ENCODE results near the gene CNTRL.
A peak's percentile ranks its signal among the peaks of the same experiment; 100 is the strongest.
"Not testable (repeated sequence)": the region's sequence is repeated elsewhere in the genome, so short reads cannot be mapped to it uniquely, and the experiment has no call there.

Gene CNTRL

GRCh38 chr9:121074370-121075250 is at the start of gene CNTRL:
Gene CNTRL, plus strand, starts transcription at chr9:121074955. Its CDS starts 13,372 bp downstream, at chr9:121088327.
- DNase-seq, result peak; percentile 88

GRCh38 chr9:121026260-121026691 is 48.5 kb upstream of the CNTRL start:
- no peak for DNase-seq

DNA sequence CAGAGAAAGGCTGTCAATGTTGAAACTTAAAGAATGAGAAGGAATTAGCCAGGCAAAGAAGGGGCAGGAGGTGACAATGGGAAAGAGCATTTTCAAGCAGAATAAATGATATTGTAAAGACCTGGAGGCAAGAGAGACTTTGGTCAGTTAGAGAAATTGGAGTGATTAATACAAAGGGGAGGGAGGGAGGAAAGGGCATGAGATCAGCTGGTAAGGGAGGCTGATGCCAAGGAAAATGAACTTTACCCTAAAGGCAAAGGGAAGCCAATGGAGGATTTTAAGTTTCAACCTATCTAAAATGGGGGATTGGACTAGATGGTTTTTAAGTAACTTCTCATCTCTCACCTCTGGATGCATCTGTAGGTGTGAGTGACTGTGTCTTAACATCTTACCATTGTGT is 48.0 kb upstream of the CNTRL start:
- no peak for DNase-seq

DNA sequence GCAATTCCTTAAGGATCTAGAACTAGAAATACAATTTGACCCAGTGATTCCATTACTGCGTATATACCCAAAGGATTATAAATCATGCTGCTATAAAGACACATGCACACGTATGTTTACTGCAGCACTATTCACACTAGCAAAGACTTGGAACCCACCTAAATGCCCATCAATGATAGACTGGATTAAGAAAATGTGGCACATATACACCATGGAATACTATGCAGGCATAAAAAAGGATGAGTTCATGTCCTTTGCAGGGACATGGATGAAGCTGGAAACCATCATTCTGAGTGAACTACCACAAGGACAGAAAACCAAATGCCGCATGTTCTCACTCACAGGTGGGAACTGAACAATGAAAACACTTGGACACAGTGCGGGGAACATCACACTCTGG is 46.5 kb upstream of the CNTRL start:
- DNase-seq, result not testable (repeated sequence)

- no peak for DNase-seq
Measured at GRCh38 chr9:121029469-121029868, 45.3 kb upstream of the CNTRL start.

- no peak for DNase-seq
Measured at GRCh38 chr9:121034529-121034928, 40.2 kb upstream of the CNTRL start.

DNA sequence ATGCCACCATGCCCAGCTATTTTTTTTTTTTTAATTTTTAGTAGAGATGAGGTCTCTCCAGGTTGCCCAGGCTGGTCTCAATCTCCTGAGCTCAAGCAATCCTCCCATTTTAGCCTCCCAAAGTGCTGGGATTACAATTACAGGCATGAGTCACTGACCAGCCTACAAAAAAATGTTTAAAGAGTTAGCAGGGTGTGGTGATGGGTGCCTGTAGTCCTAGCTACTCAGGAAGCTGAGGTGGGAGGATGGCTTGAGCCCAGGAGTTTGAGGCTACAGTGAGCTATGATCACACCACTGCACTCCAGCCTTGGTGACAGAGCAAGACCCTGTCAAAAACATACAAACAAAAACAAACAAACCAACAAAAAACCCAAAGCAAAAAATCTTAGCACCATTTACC is 39.0 kb upstream of the CNTRL start:
- DNase-seq, result not testable (repeated sequence)

DNA sequence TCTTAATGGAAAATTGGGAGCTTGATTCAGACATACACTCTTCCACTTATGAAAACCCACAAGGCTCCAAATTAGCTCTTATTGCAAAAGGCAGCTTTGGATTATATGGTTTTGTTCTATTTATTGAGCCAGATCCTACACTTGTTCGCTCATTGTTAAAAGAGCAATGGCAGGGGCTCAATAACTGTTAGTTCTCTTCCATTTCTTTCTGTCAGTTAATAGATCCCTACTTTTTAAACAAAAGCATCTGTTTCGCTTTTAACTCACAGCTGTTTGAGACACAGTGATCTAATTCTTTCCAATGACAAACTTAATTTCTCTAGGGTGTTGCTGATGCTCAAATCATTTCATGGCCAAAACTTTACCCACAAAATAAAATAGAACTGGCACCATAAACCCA is 36.4 kb upstream of the CNTRL start:
- DNase-seq, result no peak

- DNase-seq, result no peak
Measured at GRCh38 chr9:121038804-121039203, 36.0 kb upstream of the CNTRL start.

GRCh38 chr9:121048175-121048574 is 26.6 kb upstream of the CNTRL start:
- DNase-seq, result no peak

DNA sequence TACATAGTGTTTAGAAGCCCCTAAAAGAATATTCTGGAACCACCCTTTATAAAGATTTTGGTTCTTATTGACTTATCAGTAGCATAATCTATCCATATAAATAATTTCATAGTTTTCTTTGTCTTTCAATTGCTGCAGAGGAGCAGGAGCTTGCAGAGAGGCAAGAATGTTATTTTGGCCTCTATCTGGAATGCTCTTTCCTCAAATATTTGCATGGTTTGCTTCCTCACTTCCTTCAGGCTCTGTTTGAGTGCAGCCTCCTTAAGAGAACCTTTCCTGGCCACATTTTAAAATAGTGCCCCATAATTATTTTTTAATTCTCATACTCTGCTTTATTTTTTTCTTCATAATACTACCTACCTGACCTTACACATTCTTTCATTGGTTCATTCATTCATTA is 26.1 kb upstream of the CNTRL start:
- DNase-seq, result no peak

DNA sequence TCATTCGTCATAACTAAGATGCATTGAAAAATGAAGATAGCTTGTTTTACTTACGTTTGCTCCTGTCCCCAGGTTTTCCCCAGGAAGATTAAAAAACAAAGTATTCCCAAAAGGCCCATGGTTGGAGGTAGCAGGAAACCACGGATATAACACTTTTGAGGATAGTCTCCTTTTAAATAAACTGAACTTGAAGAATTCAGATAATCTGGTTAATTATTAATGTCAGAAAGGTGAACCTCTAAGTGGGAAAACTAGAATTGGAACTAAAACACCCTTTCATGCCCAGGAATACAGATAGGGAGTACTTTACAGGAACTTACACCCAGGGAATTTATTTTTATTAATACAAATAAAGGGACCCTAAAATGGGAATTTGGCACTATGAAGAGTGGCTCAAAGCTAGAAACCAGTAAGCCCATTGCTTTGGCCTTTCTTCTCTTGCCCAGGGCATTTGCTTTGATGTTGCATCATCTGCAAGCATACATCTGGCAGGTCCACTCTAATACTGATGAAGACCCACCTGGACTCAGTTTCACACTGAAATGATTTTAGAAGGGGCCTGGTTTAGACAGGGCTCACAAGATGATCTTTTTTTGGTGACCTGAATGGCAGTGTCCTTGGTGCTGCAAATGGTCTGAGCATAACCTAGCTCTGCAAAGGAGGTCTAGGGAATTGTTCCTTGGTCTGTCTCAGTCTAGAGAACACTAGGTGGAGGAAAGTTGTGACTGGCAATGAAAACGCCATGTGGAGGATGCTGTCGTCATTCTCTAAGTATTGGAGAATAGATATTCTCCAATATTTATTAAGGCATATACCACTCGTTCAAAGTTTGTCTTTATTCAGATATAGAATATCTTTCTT is 24.4 kb upstream of the CNTRL start, which contains the start of gene C5:
C5 (minus strand) TSS at position 148 of the 861 bp plus-strand sequence; CDS start at position 119, 29 bp downstream.
- DNase-seq, result no peak

GRCh38 chr9:121053544-121053943 is 21.2 kb upstream of the CNTRL start:
- DNase-seq, result no peak

GRCh38 chr9:121055642-121056143 is 19.1 kb upstream of the CNTRL start:
- no peak for DNase-seq

DNA sequence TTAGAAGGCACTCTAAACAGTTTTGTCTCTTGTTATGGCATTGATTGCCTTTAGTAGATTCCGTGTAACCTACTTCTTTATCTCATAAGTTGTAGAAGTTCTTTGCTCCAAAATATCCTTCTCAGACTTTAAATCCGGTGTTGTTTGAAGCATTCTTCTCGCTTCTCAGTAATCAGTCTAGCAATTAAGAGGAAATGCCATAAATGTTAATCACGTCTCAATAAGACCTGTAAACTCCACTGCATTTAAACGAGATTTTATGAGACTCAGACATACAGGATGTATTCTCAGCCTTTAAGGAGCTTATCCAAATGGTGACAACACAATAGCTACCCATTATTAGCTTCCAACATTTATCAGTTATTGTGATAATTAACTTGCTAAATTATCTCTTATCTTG is 16.9 kb upstream of the CNTRL start:
- no peak for DNase-seq

DNA sequence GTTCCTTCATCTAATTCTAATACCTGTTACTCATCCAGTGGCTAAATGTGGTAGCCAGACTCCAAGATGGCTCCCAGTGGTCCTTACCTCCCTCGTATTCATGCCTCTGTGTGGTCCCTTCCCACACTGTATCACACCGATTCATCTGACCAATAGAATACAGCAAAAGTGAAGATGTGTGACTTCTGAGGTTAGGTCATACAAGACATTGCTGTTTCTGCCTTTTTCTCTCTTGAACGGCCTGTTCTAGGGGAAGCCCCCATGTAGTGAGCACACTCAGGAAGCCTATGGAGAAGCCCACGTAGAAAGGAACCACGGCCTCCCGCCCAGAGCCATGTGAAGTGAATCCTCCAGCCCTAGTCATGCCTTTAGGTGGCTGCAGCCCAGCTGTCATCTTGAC is 15.2 kb upstream of the CNTRL start:
- no peak for DNase-seq

GRCh38 chr9:121059998-121060636 is 14.6 kb upstream of the CNTRL start:
- DNase-seq, result peak; percentile 56

DNA sequence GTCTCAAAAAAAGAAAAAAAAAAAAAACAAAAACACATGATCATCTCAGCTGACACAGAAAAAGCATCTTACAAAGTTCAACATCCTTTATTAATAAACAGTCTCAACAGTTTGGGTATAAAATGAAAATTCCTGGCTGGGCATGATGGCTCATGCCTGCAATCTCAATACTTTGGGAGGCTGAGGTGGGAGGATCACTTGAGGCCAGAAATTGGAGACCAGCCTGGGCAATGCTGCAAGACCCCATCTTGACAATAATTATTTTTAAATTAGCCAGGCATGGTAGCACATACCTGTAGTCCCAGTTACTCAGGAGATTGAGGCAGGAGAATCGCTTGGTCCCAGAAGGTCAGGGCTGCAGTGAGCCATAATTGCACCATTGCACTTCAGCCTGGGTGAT is 7.9 kb upstream of the CNTRL start:
- no peak for DNase-seq

GRCh38 chr9:121067640-121068039 is 7.1 kb upstream of the CNTRL start:
- DNase-seq, result no peak

DNA sequence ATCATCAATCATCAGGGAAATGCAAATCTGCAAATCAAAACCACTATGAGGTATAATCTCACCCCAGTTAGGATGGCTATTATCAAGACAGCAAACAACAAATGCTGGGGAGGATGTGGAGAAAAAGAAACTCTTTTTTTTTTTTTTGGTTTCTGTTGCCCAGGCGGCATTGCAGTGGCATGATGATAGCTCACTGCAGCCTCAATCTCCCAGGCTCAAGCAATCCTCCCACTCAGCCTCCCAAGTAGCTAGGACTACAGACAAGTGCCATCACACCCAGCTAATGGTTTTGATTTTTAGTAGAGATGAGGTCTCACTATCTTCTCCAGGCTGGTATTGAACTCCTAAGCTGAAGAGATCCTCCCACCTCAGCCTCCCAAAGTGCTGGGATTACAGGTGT is 5.4 kb upstream of the CNTRL start:
- no peak for DNase-seq

DNA sequence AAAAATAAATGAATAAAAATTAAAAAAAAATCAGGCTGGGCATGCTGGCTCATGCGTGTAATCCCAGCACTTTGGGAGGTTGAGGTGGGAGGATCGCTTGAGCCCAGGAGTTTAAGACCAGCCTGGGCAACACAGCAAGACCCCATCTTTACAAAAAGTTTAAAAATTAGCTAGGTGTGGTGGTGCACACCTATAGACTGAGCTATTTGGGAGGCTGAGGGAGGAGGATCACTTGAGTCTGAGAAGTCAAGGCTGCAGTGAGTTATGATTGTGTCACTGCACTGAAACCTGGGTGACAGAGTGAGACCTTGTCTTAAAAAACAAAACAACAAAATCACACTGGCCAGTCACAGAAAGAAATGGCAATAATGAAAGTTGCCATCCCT is 3.4 kb upstream of the CNTRL start:
- DNase-seq, result no peak

DNA sequence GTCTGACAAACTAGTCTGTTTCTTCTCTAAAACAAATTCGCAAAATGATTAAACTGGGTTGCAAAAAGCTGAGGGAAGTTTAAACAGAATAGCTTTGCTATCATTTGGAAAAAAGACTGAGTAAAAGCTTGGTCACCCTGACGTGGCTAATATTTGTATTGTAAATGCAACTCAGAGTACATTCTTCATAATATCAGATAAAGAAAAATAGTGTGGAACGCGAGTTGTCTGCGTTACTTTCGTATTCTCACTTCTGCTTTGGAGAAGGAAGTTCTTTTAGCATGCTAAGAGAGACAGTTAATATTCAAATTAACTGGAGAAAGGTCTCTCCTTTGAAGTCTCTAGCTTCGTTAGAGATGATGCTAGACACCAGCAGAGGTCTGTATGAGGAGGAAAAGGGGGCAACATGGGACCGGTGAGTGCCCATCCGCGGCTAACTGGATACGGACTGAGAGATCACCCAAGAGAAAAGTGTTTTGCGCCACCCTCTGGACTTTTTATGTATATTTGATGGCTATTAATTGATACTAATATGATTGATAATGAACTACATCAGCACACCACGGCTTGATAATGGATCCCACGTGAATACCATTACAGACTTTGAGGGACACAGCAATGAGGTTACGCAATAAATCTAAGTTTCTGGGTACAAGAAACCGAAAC is 2.9 kb upstream of the CNTRL start:
- DNase-seq, result peak; percentile 48

All from CD4-positive, alpha-beta T cell treated with Interleukin-6 for 4 hours (primary cell).